ENCODE results near the gene TEX13A. TPM values are rescaled to one million over a fixed set of nuclear protein-coding genes. Genes with fewer than 3 reads are reported as not detected.

TEX13A gene
- total and polyA plus RNA-seq, 9 of the 15 experiments (the other 6 are each of a cell fraction or from before 2014, with no cell fraction given), result 0.23 TPM; not detected in 8

GRCh38 chrX:105263171-105263570 is 42.7 kb upstream of the TEX13A start:
- ChIA-PET CTCF (ENCODE audit: low intra/inter-chr PET ratio) (no interaction called here), POLR2A (no interaction called here)
- no peaks in the 10 kb centered on the region for H3K27me3 ChIP-seq (ENCODE audit: control insufficient read depth in 2 of 2, insufficient read depth in 2 of 2, low read length in 2 of 2)
- no peak for TF ChIP-seq ZNF146 (CRISPR knock-in tag; IDR thresholded peaks at IDR 0.05; ENCODE audit: unreplicated experiment)
- no peak for TF ChIP-seq NFE2L1 (tag; IDR thresholded peaks at IDR 0.05; ENCODE audit: borderline replicate concordance, low read depth)
- TF ChIP-seq KDM4B (IDR thresholded peaks at IDR 0.05; ENCODE audit: borderline replicate concordance in 2 of 2, low read depth in 1 of 2), result no peak
- TF ChIP-seq TCF3 (CRISPR knock-in tag; IDR thresholded peaks at IDR 0.05), result no peak
- TF ChIP-seq ZKSCAN3 (CRISPR knock-in tag; IDR thresholded peaks at IDR 0.05), result no peak
- no peak for TF ChIP-seq SAP30 (IDR thresholded peaks at IDR 0.05; ENCODE audit: borderline replicate concordance, insufficient read depth, low read depth, low read length, poor library complexity, severe bottlenecking)
- no peak for TF ChIP-seq ZBTB5 (IDR thresholded peaks at IDR 0.05)
- no peak for TF ChIP-seq ZNF395 (CRISPR knock-in tag; IDR thresholded peaks at IDR 0.05)
- no peak for TF ChIP-seq ZNF780A (CRISPR knock-in tag; IDR thresholded peaks at IDR 0.05)
- no peak for TF ChIP-seq KLF6 (CRISPR knock-in tag; IDR thresholded peaks at IDR 0.05; ENCODE audit: borderline replicate concordance)
- no peak for TF ChIP-seq TEAD2 (tag; IDR thresholded peaks at IDR 0.05)
- no peaks in the 10 kb centered on the region for H4K20me1 ChIP-seq (replicated peaks; ENCODE audit: control insufficient read depth, insufficient read depth, low read length)
- no peaks in the 10 kb centered on the region for H3K36me3 ChIP-seq (ENCODE audit: control insufficient read depth, insufficient read depth, low read length)
- no peaks in the 10 kb centered on the region for H3K9me3 ChIP-seq (replicated peaks; ENCODE audit: control insufficient read depth, insufficient read depth, low read depth, low read length)
- H3K4me2 ChIP-seq (ENCODE audit: insufficient read depth, low read length), result no peak overlapping the region
- no peak overlapping the region for H3K9ac ChIP-seq (ENCODE audit: insufficient read depth in 1 of 2, low read depth in 2 of 2, low read length in 2 of 2)
- BruUV-seq (replicated peaks), result no TSS peak
- H2AFZ ChIP-seq (ENCODE audit: low read depth, low read length), result no peak overlapping the region
- ATAC-seq (no peak), DNase-seq (ENCODE audit: extremely low read depth in 1 of 4, low spot score in 3 of 4) (no peak), FAIRE-seq (no peak)
- H3K27ac ChIP-seq (ENCODE audit: extremely low read depth, low read depth, low read length), result no peak overlapping the region
- in situ Hi-C loops (cut with MboI), result no loop called here
- intact Hi-C loops (cut with micrococcal nuclease), result no loop called here
- H3K79me2 ChIP-seq (ENCODE audit: control insufficient read depth, insufficient read depth, low read length), result no peaks in the 10 kb centered on the region
- H3K9me1 ChIP-seq (ENCODE audit: control insufficient read depth, insufficient read depth, low read length), result no peaks in the 10 kb centered on the region
- H3K4me3 ChIP-seq, result no peak overlapping the region
- 0% methylated on average over 1 of the region's 2 CpGs for WGBS (ENCODE audit: insufficient coverage, low coverage, missing lambda C conversion rate)
- H3K4me1 ChIP-seq (replicated peaks in 1 of 2; ENCODE audit: control insufficient read depth in 2 of 2, insufficient read depth in 2 of 2, low read length in 2 of 2), result no peaks in the 10 kb centered on the region

All from K562 (cell line).